Sigmoid colon (tissue), 7 donors: ENCODE data around the gene TCF15. TPM values are rescaled to one million over a fixed set of nuclear protein-coding genes. Genes with fewer than 3 reads are reported as not detected.
A peak's percentile ranks its signal among the peaks of the same experiment; 100 is the strongest.

Experiments used
- DNase-seq: peaks from one replicate; pipeline ENCODE4 v3.0.0-alpha.2; 2019
- H3K27ac ChIP-seq, 4 donors: fragments of 200-600 bp; sonication (generic); one replicate each; pipeline ENCODE4 v1.5.1; 2016 to 2019; ENCODE audit warnings: mild to moderate bottlenecking in 1 of 4
- H3K27me3 ChIP-seq, 3 donors: fragments of 200-600 bp; sonication (generic); one replicate each; pipeline ENCODE4 v1.5.1; 2019; ENCODE audit warnings: mild to moderate bottlenecking in 1 of 3
- H3K36me3 ChIP-seq, 4 donors: fragments of 200-600 bp; sonication (generic); one replicate each; pipeline ENCODE4 v1.5.1; 2016 to 2019
- H3K4me1 ChIP-seq, 4 donors: fragments of 200-600 bp; sonication (generic); one replicate each; pipeline ENCODE4 v1.5.1; 2017 to 2019
- H3K4me3 ChIP-seq, 4 donors: fragments of 200-600 bp; sonication (generic); one replicate each; pipeline ENCODE4 v1.5.1; 2017 to 2019; ENCODE audit warnings: mild to moderate bottlenecking in 2 of 4, moderate library complexity in 1 of 4
- H3K9me3 ChIP-seq, 4 donors: fragments of 200-600 bp in 3 of 4; sonication (generic) in 3 of 4; one replicate each; pipeline versions ENCODE4 v1.5.1 to v1.6.1; 2013 to 2019
- EP300 ChIP-seq, 4 donors: sonication (generic); formaldehyde crosslinking; IDR thresholded peaks; one replicate each; pipeline ENCODE4 v1.6.1; 2017; ENCODE audit warnings: antibody characterized with exemption in 4 of 4
- POLR2A ChIP-seq, 2 donors: fragments of 450-650 bp; IDR thresholded peaks; one replicate each; pipeline ENCODE4 v1.6.1; 2016; ENCODE audit warnings: antibody characterized with exemption in 2 of 2, mild to moderate bottlenecking in 2 of 2, moderate library complexity in 2 of 2
- POLR2AphosphoS5 ChIP-seq, 4 donors: sonication (generic); formaldehyde crosslinking; IDR thresholded peaks; one replicate each; pipeline ENCODE4 v1.6.1; 2017; ENCODE audit warnings: antibody characterized with exemption in 4 of 4
- WGBS, 2 donors: extraction: QIAGEN DNeasy Blood & Tissue Kit; methylation state at CpG; one replicate each; pipeline ENCODE4 v1.1.7; 2013; 5-methylcytosine and 5-hydroxymethylcytosine counted together
- intact Hi-C: fragments of 100-400 bp; cut with DNase I; formaldehyde crosslinking; loops from one replicate; pipeline ENCODE4 v1.15.1; 2023
- polyA plus RNA-seq, 3 donors: library from polyadenylated mRNA; stranded (reverse); fragments of 200-250 nt; gene quantifications; one replicate each; pipeline ENCODE4 v1.2.3, GENCODE V29; 2013
- total RNA-seq, 4 donors: library from RNA; depleted of rRNA; stranded (reverse); fragments of >200 nt; gene quantifications; one replicate each; pipeline ENCODE4 v1.1.0, GENCODE V29; 2016
- TF ChIP-seq, protein P1 (sequence below), 4 experiments: fragments of 450-650 bp in 3 of 4; fragments of 200-600 bp in 1 of 4; IDR thresholded peaks; one replicate each; pipeline ENCODE4 v1.5.1; 2016 to 2019; ENCODE audit warnings: antibody characterized with exemption in 4 of 4, mild to moderate bottlenecking in 3 of 4, moderate library complexity in 2 of 4
- donor health status: healthy with polysubstance abuse.
- donor health status: Bipolar disorder and iron deficiency.
- donor health status: healthy.

TCF15 gene
- total and polyA plus RNA-seq, 7 donors, result 0.20 to 0.66 (median 0.36) TPM; not detected in 4

DNA sequence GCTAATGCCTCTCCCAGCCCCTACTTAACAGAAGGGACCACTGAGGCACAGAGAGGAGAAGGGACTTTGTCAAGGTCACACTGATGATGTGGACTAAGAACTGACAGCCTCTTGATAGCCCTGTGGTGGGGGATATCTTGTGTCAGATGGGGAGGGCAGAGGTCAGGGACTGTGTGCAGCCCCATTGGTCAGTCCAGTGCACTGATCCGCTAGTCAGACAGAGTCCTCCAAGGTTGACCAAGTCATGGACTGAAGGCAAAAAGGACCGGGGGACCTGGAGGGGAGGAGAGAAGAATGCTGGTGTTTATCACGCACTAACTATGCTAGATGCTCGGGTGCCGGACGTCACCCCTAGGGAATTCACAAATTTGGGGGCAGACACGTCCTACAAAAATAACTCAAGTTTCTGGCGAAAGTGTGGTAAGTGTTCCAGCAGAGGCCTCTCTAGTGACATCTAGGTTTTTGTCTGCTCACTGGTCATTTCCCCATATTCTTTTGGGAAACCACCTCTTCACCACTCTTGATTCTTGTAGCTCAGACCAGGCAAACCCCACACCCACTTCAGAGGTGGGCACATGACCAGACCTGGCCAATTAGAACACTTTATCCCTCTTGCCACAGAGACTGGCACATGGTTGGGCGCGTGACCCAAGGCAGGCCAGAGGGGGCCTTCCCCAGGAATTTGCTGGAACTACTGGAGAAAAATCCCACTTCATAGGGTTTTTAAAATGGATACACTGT lies 21.0 kb downstream of the TCF15 start:
- whole genome bisulfite sequencing, 2 donors, result 87 to 88% methylated on average over 10 of the region's 10 CpGs

DNA sequence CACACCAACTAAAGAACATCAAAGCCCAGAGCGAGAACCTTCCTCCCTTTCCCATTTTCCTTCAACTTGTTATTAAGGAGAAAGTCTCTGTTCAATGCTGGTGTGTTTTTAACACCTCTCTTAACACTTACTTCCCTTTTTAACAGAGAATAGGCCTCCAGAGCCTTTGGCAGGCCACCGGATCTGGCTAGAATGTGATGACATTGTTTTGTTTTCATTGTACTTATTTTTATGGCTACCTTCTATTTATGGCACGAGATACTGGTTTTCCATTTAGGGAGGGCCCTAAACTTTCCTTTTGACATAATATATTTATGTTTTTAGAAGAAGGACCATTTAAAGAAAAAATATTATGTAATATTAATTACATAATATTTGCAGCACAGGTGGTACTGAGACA lies 21.6 kb downstream of the TCF15 start:
- TF ChIP-seq POLR2A (IDR thresholded peaks at IDR 0.05) (no peak), EP300 (IDR thresholded peaks at IDR 0.05) (no peak), POLR2AphosphoS5 (IDR thresholded peaks at IDR 0.05) (no peak)
- TF ChIP-seq, protein P1, sequence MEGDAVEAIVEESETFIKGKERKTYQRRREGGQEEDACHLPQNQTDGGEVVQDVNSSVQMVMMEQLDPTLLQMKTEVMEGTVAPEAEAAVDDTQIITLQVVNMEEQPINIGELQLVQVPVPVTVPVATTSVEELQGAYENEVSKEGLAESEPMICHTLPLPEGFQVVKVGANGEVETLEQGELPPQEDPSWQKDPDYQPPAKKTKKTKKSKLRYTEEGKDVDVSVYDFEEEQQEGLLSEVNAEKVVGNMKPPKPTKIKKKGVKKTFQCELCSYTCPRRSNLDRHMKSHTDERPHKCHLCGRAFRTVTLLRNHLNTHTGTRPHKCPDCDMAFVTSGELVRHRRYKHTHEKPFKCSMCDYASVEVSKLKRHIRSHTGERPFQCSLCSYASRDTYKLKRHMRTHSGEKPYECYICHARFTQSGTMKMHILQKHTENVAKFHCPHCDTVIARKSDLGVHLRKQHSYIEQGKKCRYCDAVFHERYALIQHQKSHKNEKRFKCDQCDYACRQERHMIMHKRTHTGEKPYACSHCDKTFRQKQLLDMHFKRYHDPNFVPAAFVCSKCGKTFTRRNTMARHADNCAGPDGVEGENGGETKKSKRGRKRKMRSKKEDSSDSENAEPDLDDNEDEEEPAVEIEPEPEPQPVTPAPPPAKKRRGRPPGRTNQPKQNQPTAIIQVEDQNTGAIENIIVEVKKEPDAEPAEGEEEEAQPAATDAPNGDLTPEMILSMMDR (IDR thresholded peaks at IDR 0.05), result no peak
- Histone ChIP-seq H3K4me1 (peaks cover 0 to 12% (median 6%) of the 10 kb centered on the region in 4 donors), H3K27ac (no peak overlapping the region), H3K9me3 (no peaks in the 10 kb centered on the region), H3K4me3 (no peak overlapping the region), H3K36me3 (no peaks in the 10 kb centered on the region), H3K27me3 (no peaks in the 10 kb centered on the region)
- peak; percentile 34 for DNase-seq
- intact Hi-C loops, result no loop called here
- WGBS, 2 donors, result 31 to 34% methylated on average over 3 of the region's 3 CpGs

More for the DNA sequence above, 21.0 kb downstream of the TCF15 start:
- Histone ChIP-seq H3K36me3 (no peaks in the 10 kb centered on the region), H3K9me3 (no peaks in the 10 kb centered on the region), H3K27ac (no peak overlapping the region), H3K27me3 (peaks cover 0 to 4% (median 0%) of the 10 kb centered on the region in 3 donors), H3K4me3 (no peak overlapping the region), H3K4me1 (peaks cover 0 to 12% (median 6%) of the 10 kb centered on the region in 4 donors)
- TF ChIP-seq POLR2A (IDR thresholded peaks at IDR 0.05) (no peak), EP300 (IDR thresholded peaks at IDR 0.05) (no peak), POLR2AphosphoS5 (IDR thresholded peaks at IDR 0.05) (no peak)
- TF ChIP-seq, protein P1 (IDR thresholded peaks at IDR 0.05), result no peak
- DNase-seq, result peak; percentile 48
- intact Hi-C loops, result no loop called here

DNA sequence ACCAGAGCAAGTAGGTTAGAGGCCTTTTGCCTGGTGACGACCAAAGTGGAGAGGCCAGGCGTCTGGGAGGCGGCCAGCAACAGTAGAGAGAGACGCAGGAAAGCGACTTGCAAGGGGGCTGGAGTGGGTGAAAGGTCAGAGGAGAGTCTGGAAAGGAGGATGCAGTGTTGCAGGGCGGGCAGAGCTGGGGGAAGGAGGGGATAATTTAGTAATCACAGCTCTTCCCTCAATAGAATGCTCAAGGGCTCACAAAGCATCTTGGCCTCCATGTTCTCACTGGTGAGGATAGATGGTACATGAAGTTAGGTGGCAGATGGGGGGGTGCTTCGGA lies 25.2 kb downstream of the TCF15 start:
- H3K36me3 ChIP-seq, result no peaks in the 10 kb centered on the region
- H3K4me1 ChIP-seq, result peaks cover 0 to 12% (median 6%) of the 10 kb centered on the region in 4 donors
- intact Hi-C loops, result no loop called here
- TF ChIP-seq POLR2A (IDR thresholded peaks at IDR 0.05) (no peak), POLR2AphosphoS5 (IDR thresholded peaks at IDR 0.05) (no peak), EP300 (IDR thresholded peaks at IDR 0.05) (no peak)
- TF ChIP-seq, protein P1 (IDR thresholded peaks at IDR 0.05), result no peak
- peaks cover 0 to 5% (median 4%) of the 10 kb centered on the region in 3 donors for H3K27me3 ChIP-seq
- H3K27ac ChIP-seq, result no peak overlapping the region
- 80 to 83% methylated on average over 7 of the region's 7 CpGs for WGBS, 2 donors
- DNase-seq, result peak; percentile 19
- H3K9me3 ChIP-seq, result no peaks in the 10 kb centered on the region
- H3K4me3 ChIP-seq, result no peak overlapping the region

DNA sequence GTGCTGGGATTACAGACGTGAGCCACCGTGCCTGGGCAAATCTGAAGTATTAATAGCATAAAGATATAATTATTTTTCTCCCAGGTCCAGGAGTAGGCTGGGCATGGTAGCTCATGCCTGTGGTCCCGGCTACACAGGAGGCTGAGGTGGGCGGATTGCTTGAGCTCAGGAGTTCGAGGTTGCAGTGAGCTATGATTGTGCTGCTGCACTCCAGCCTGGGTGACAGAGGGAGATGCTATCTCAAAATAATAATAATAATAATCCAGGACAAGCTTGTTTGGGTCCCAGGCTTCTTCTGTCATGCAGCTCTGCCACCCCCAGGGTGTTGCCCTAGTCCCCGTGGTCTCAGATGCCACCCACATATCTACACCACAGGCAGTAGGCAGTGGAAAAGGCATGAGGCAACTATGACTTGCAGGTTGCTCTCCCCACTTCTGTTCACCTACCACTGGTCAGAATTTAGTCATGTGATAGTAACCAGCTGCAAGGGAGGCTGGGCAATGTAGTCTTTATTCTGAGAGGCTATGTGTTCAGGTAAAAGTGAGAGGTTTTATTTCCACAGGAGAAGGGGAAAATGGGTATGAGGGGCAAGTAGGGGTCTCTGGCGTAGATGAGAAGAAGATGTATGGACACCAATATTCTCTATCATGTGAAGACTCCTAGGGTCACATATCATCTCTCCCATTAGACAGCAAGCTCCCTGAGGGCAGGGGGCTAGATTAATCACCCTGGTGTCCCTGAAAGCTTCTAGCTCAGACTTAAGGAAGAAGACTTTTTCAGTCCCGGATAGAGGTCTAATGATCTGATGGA lies 25.7 kb downstream of the TCF15 start:
- no peak overlapping the region for H3K4me3 ChIP-seq
- H3K27me3 ChIP-seq, result peaks cover 0 to 5% (median 4%) of the 10 kb centered on the region in 3 donors
- no peak overlapping the region for H3K27ac ChIP-seq
- WGBS, 2 donors, result 73 to 76% methylated on average over 8 of the region's 8 CpGs
- H3K9me3 ChIP-seq, result no peaks in the 10 kb centered on the region
- no peaks in the 10 kb centered on the region for H3K36me3 ChIP-seq
- peak; percentile 19 for DNase-seq
- intact Hi-C loops, result no loop called here
- TF ChIP-seq POLR2AphosphoS5 (IDR thresholded peaks at IDR 0.05) (no peak), EP300 (IDR thresholded peaks at IDR 0.05) (no peak), POLR2A (IDR thresholded peaks at IDR 0.05) (no peak)
- TF ChIP-seq, protein P1 (IDR thresholded peaks at IDR 0.05), result no peak
- H3K4me1 ChIP-seq, result peaks cover 0 to 12% (median 6%) of the 10 kb centered on the region in 4 donors
